ENCODE measurements around the gene ATP11A. TPM values are rescaled to one million over a fixed set of nuclear protein-coding genes. Genes with fewer than 3 reads are reported as not detected.

The ATP11A gene
- total and polyA plus RNA-seq, 2 experiments from 2014 or later, result 4.9 to 5.0 TPM

DNA sequence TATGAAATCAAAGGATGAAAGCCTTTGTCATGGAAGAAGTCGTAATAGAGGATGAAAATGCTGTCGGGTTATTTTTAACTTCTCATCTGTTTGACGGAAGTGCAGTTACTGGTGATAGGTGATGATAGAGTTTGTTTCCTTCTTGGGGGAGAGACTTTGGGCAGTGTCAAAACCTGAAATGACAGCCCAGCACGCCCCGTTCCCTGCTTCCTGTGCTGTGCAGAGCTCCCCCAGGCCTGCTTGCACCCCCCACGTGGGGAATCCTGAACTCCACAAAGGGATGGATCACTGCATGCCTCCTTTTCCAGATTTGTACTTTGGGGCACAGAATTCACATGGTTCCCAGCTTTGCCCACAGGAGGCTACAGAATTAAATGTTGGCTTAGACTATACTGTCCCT is 102.7 kb downstream of the ATP11A start:
- no peak overlapping the region for H2AFZ ChIP-seq
- H3F3A ChIP-seq (ENCODE audit: insufficient read depth), result no peaks in the 10 kb centered on the region
- H3K27ac ChIP-seq, result no peak overlapping the region
- H4K20me1 ChIP-seq (ENCODE audit: insufficient read depth), result no peaks in the 10 kb centered on the region
- H3K4me1 ChIP-seq (ENCODE audit: insufficient read depth), result no peaks in the 10 kb centered on the region
- no peak overlapping the region for H3K4me2 ChIP-seq (ENCODE audit: unreplicated experiment)
- H3K9ac ChIP-seq, result no peak overlapping the region
- no peak overlapping the region for H3K4me3 ChIP-seq
- no peaks in the 10 kb centered on the region for H3K9me3 ChIP-seq (ENCODE audit: low read depth)
- no peak for DNase-seq
- H3K9me2 ChIP-seq (ENCODE audit: insufficient read depth), result no peaks in the 10 kb centered on the region
- in situ Hi-C loops (cut with MboI), result no loop called here
- no peak for TF ChIP-seq EZH2 (IDR thresholded peaks at IDR 0.05; ENCODE audit: insufficient read depth, poor library complexity, severe bottlenecking)
- TF ChIP-seq EZH2phosphoT487 (IDR thresholded peaks at IDR 0.05; ENCODE audit: insufficient read depth, low read depth), result no peak
- WGBS, 2 experiments (ENCODE audit: low coverage in 1 of 2, low lambda C conversion rate in 2 of 2, missing lambda C conversion rate in 2 of 2), result 82 to 89% methylated on average over 6 of the region's 6 CpGs
- no peaks in the 10 kb centered on the region for H3K79me2 ChIP-seq (ENCODE audit: insufficient read depth)
- H3K36me3 ChIP-seq (ENCODE audit: low read depth), result no peaks in the 10 kb centered on the region
- H3K27me3 ChIP-seq (replicated peaks; ENCODE audit: insufficient read depth), result no peaks in the 10 kb centered on the region

DNA sequence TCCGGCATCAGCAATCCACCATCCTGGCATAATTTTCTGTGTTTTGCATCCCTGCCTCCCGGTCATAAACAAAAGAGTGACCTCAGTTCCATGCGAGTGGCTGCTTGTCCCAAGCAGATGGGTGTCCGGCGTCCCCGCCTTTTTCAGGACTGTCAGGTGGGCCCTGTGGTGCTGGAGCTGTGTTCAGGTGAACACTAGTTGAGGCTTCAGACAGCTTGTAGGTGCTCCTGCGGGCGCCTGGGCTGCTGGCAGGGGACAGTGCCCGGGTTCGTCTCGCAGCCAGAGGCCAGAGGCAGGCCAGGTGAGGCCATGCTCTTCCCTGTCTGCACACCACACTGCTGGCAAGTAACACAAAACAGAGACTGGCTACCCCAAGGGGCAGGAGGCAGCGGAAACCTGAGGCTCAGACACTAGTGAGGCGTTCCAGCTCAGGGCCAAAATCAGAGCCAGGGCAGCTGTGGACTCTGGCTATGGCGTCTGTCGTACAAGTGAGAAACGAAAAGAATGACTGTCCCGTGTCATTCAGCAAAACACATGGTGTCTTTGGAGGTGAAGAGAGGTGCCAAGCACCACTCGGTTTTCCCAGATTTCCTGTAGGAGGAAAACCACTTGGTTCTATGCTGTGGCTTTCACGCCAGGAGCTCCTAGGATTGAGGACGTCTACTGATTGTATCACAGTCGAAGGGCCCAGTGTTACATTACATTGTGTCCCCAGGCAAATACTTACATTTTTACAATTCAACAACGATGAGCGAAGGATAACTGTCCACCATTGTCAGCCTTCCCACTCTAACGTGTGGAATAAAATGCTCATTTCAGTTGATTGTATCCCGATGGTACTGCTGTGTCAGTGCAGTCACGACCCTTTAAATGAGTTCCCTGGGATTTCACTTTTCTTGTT is 104.0 kb downstream of the ATP11A start:
- Histone ChIP-seq H3K79me2 (ENCODE audit: insufficient read depth) (no peaks in the 10 kb centered on the region), H3K4me3 (no peak overlapping the region), H2AFZ (no peak overlapping the region), H3K9me3 (ENCODE audit: low read depth) (no peaks in the 10 kb centered on the region), H4K20me1 (ENCODE audit: insufficient read depth) (no peaks in the 10 kb centered on the region), H3K36me3 (ENCODE audit: low read depth) (no peaks in the 10 kb centered on the region), H3K27me3 (replicated peaks; ENCODE audit: insufficient read depth) (no peaks in the 10 kb centered on the region), H3K9me2 (ENCODE audit: insufficient read depth) (no peaks in the 10 kb centered on the region), H3K4me1 (ENCODE audit: insufficient read depth) (no peaks in the 10 kb centered on the region), H3K4me2 (ENCODE audit: unreplicated experiment) (no peak overlapping the region), H3F3A (ENCODE audit: insufficient read depth) (no peaks in the 10 kb centered on the region), H3K27ac (no peak overlapping the region), H3K9ac (no peak overlapping the region)
- 90 to 95% methylated on average over 26 of the region's 26 CpGs for WGBS, 2 experiments (ENCODE audit: low coverage in 1 of 2, low lambda C conversion rate in 2 of 2, missing lambda C conversion rate in 2 of 2)
- no peak for DNase-seq
- TF ChIP-seq EZH2 (IDR thresholded peaks at IDR 0.05; ENCODE audit: insufficient read depth, poor library complexity, severe bottlenecking) (no peak), EZH2phosphoT487 (IDR thresholded peaks at IDR 0.05; ENCODE audit: insufficient read depth, low read depth) (no peak)
- in situ Hi-C loops (cut with MboI), result no loop called here

DNA sequence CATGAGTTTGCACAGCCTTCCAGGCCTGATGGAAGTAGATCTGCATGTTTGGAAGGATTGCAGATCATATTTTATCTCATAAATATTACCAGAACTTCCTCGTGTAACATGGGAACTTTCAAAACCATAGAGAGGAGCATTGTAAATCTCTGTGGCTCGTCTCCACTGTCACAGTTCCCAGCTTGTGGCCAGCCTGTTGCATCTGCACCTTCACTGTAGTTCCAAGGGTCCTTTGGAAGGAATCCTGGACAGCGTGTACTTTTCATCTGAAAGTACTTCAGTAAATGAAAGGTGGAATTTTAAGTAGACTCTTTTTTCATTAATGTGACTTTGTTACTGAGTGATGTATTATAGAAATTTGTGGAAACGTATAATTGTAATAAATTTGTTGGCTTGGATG is 105.4 kb downstream of the ATP11A start:
- H3K27me3 ChIP-seq (replicated peaks; ENCODE audit: insufficient read depth), result no peaks in the 10 kb centered on the region
- WGBS, 2 experiments (ENCODE audit: low coverage in 1 of 2, low lambda C conversion rate in 2 of 2, missing lambda C conversion rate in 2 of 2), result 64 to 68% methylated on average over 4 of the region's 4 CpGs
- H3K27ac ChIP-seq, result no peak overlapping the region
- H3K9ac ChIP-seq, result no peak overlapping the region
- no peaks in the 10 kb centered on the region for H3K9me3 ChIP-seq (ENCODE audit: low read depth)
- no peaks in the 10 kb centered on the region for H4K20me1 ChIP-seq (ENCODE audit: insufficient read depth)
- no peaks in the 10 kb centered on the region for H3K9me2 ChIP-seq (ENCODE audit: insufficient read depth)
- DNase-seq, result no peak
- no peaks in the 10 kb centered on the region for H3K36me3 ChIP-seq (ENCODE audit: low read depth)
- H3F3A ChIP-seq (ENCODE audit: insufficient read depth), result no peaks in the 10 kb centered on the region
- in situ Hi-C loops (cut with MboI), result no loop called here
- no peaks in the 10 kb centered on the region for H3K79me2 ChIP-seq (ENCODE audit: insufficient read depth)
- no peak overlapping the region for H2AFZ ChIP-seq
- no peak overlapping the region for H3K4me2 ChIP-seq (ENCODE audit: unreplicated experiment)
- TF ChIP-seq EZH2 (IDR thresholded peaks at IDR 0.05; ENCODE audit: insufficient read depth, poor library complexity, severe bottlenecking) (no peak), EZH2phosphoT487 (IDR thresholded peaks at IDR 0.05; ENCODE audit: insufficient read depth, low read depth) (no peak)
- H3K4me1 ChIP-seq (ENCODE audit: insufficient read depth), result no peaks in the 10 kb centered on the region
- H3K4me3 ChIP-seq, result no peak overlapping the region

DNA sequence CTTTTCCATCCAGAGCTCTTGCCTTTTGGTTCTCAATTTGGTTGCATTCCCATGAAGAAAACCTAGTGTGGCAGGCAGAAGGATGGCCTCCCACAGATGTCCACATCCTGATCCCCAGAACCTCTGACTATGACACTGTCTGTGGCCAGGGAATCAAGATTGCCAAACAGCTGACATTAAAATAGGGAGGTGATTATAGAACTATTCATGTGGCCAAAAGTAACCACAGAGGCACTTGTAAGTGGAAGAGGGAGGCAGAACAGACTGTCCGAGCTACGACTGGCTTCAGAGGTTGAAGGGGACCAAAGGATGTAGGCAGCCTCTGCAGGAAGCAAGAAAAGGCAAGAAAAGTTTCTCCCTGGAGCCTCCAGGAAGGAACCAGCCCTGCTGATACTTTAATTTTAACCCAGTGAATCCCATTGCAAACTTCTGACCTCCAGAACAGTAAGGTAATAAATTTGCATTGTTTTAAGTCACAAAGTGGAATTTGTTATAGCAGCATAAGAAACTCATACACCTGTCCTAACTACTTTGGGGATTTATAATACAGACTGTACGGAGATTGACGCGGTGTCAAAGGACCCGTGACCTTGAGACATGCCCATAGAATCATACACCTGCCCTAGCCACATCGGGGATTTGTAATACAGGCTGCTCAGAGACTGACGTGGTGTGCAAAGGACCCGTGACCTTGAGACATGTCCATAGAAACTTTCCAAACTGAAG is 106.5 kb downstream of the ATP11A start:
- Histone ChIP-seq H3K9me2 (ENCODE audit: insufficient read depth) (no peaks in the 10 kb centered on the region), H3K4me1 (ENCODE audit: insufficient read depth) (no peaks in the 10 kb centered on the region), H2AFZ (no peak overlapping the region), H3K27ac (no peak overlapping the region), H3K4me3 (no peak overlapping the region), H3F3A (ENCODE audit: insufficient read depth) (no peaks in the 10 kb centered on the region), H3K36me3 (ENCODE audit: low read depth) (no peaks in the 10 kb centered on the region), H3K27me3 (replicated peaks; ENCODE audit: insufficient read depth) (no peaks in the 10 kb centered on the region), H3K79me2 (ENCODE audit: insufficient read depth) (no peaks in the 10 kb centered on the region), H3K9ac (no peak overlapping the region), H4K20me1 (ENCODE audit: insufficient read depth) (no peaks in the 10 kb centered on the region), H3K9me3 (ENCODE audit: low read depth) (no peaks in the 10 kb centered on the region), H3K4me2 (ENCODE audit: unreplicated experiment) (no peak overlapping the region)
- 94 to 96% methylated on average over 9 of the region's 9 CpGs for WGBS, 2 experiments (ENCODE audit: low coverage in 1 of 2, low lambda C conversion rate in 2 of 2, missing lambda C conversion rate in 2 of 2)
- DNase-seq, result no peak
- in situ Hi-C loops (cut with MboI), result no loop called here
- no peak for TF ChIP-seq EZH2 (IDR thresholded peaks at IDR 0.05; ENCODE audit: insufficient read depth, poor library complexity, severe bottlenecking)
